Liver (tissue), 9 donors: ENCODE results near the gene SLC20A1. TPM values are rescaled to one million over a fixed set of nuclear protein-coding genes. Genes with fewer than 3 reads are reported as not detected.

ENCODE experiments used
- DNase-seq: peaks from one replicate; pipeline ENCODE4 v3.0.0-alpha.2; 2017; ENCODE audit warnings: low spot score
- H3K27ac ChIP-seq, 2 donors: one replicate each; pipeline ENCODE4 v1.7.0; 2013; ENCODE audit warnings: inconsistent platforms in 2 of 2, low read length in 2 of 2, control low read depth in 1 of 2, low read depth in 1 of 2, mild to moderate bottlenecking in 1 of 2
- H3K27me3 ChIP-seq, 4 donors: one replicate each; pipeline versions ENCODE4 v1.6.1 to v1.7.0; 2013; ENCODE audit warnings: low read length in 3 of 4, inconsistent platforms in 1 of 4, mild to moderate bottlenecking in 1 of 4, moderate library complexity in 1 of 4; ENCODE audit not compliant: control insufficient read depth in 4 of 4, insufficient read depth in 4 of 4
- H3K36me3 ChIP-seq, 4 donors: one replicate each; pipeline versions ENCODE4 v1.6.1 to v1.7.0; 2013; ENCODE audit warnings: low read length in 3 of 4, mild to moderate bottlenecking in 3 of 4, low read depth in 1 of 4, moderate library complexity in 1 of 4; ENCODE audit not compliant: control insufficient read depth in 4 of 4, insufficient read depth in 3 of 4
- H3K4me1 ChIP-seq, 4 donors: one replicate each; pipeline versions ENCODE4 v1.6.1 to v1.7.0; 2013; ENCODE audit warnings: low read length in 3 of 4, mild to moderate bottlenecking in 3 of 4, moderate library complexity in 1 of 4; ENCODE audit not compliant: control insufficient read depth in 4 of 4, insufficient read depth in 4 of 4
- H3K4me3 ChIP-seq, 3 donors: one replicate each; pipeline versions ENCODE4 v1.6.1 to v1.7.0; 2013; ENCODE audit warnings: low read length in 3 of 3, control low read depth in 1 of 3, low read depth in 1 of 3, mild to moderate bottlenecking in 1 of 3
- H3K9ac ChIP-seq, 2 donors: one replicate each; pipeline ENCODE4 v1.7.0; 2013; ENCODE audit warnings: low read length in 2 of 2, mild to moderate bottlenecking in 2 of 2, moderate library complexity in 2 of 2, control low read depth in 1 of 2, low read depth in 1 of 2
- H3K9me3 ChIP-seq, 4 donors: one replicate each; pipeline versions ENCODE4 v1.6.1 to v1.7.0; 2013; ENCODE audit warnings: low read length in 3 of 4; ENCODE audit not compliant: control insufficient read depth in 4 of 4
- FOXA2 ChIP-seq: IDR thresholded peaks from 2 replicates; pipeline ENCODE4 v1.6.1; 2016; ENCODE audit warnings: antibody characterized with exemption
- GABPA ChIP-seq, 2 donors: IDR thresholded peaks in 1 of 2; conservative IDR thresholded peaks in 1 of 2; 2 replicates each; pipeline ENCODE4 v1.6.1; 2016; ENCODE audit warnings: antibody characterized with exemption in 2 of 2, mild to moderate bottlenecking in 1 of 2, moderate library complexity in 1 of 2
- JUND ChIP-seq, 2 donors: IDR thresholded peaks; 2 replicates each; pipeline ENCODE4 v1.6.1; 2016; ENCODE audit warnings: antibody characterized with exemption in 2 of 2
- NR2F2 ChIP-seq: IDR thresholded peaks from 2 replicates; pipeline ENCODE4 v1.6.1; 2016; ENCODE audit warnings: antibody characterized with exemption
- RXRA ChIP-seq, 2 donors: IDR thresholded peaks; 2 replicates each; pipeline ENCODE4 v1.6.1; 2017 to 2018; ENCODE audit warnings: antibody characterized with exemption in 2 of 2, mild to moderate bottlenecking in 1 of 2
- SP1 ChIP-seq: IDR thresholded peaks from 2 replicates; pipeline ENCODE4 v1.6.1; 2018; ENCODE audit warnings: antibody characterized with exemption, mild to moderate bottlenecking
- YY1 ChIP-seq: IDR thresholded peaks from 2 replicates; pipeline ENCODE4 v1.6.1; 2016; ENCODE audit warnings: antibody characterized with exemption, mild to moderate bottlenecking
- WGBS: extraction: QIAGEN DNeasy Blood & Tissue Kit; methylation state at CpG from one replicate; pipeline ENCODE4 v1.1.7; 2013; 5-methylcytosine and 5-hydroxymethylcytosine counted together
- polyA plus RNA-seq, 2 donors: library from polyadenylated mRNA; stranded (reverse) in 1 of 2; unstranded in 1 of 2; fragments of 200-250 nt in 1 of 2; fragments of >200 nt in 1 of 2; fragmentation: Nextera tagmentation in 1 of 2; extraction: Ambion mirVana in 1 of 2; gene quantifications; one replicate each; pipeline versions ENCODE4 v1.2.1 to v1.2.3, GENCODE V29; 2013 to 2015
- total RNA-seq, 2 donors: library from RNA; depleted of rRNA; stranded (reverse); fragments of >200 nt; gene quantifications; one replicate each; pipeline ENCODE4 v1.2.3, GENCODE V29; 2014
- TF ChIP-seq, protein P1 (sequence below): fragments of 150-350 bp; IDR thresholded peaks from 2 replicates; pipeline ENCODE4 v1.5.1; 2017; ENCODE audit warnings: improper control_type of control experiment, low read depth, low read length; ENCODE audit not compliant: missing input control
- TF ChIP-seq, protein P2 (sequence below): IDR thresholded peaks from 2 replicates; pipeline ENCODE4 v1.6.1; 2016; ENCODE audit warnings: antibody characterized with exemption, mild to moderate bottlenecking
- donor health status: healthy.
- donor health status: healthy.
- donor health status: healthy.
- donor health status: healthy.
- donor health status: healthy.

The SLC20A1 gene
- total and polyA plus RNA-seq, 4 donors: 15.3 to 56.9 (median 20.0) TPM

DNA sequence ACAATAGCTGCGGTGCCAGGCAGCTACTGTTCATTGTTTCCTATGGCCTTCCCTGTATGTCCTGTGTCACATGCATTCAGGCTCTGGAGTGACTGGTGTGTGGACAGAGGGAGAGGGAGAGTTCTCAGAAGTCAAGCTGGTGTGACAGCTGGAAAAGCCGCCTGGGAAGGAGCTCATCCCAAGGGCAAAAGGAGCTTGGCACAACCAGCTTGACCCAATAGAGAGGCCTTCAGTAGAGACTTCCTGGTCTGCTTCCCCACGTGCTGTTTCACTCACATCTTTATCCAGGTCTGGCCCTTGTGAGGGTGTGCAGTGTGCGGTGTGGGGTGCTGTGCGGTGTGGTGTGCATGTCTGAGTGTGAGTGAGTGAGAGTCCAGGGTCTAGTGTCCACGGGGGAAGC lies 64.0 kb downstream of the SLC20A1 start:
- no peak overlapping the region for H3K27ac ChIP-seq
- H3K36me3 ChIP-seq: no peaks in the 10 kb centered on the region
- WGBS: 86% methylated on average over 6 of the region's 6 CpGs
- no peak overlapping the region for H3K4me3 ChIP-seq
- TF ChIP-seq GABPA (IDR thresholded peaks at IDR 0.05 in 1 of 2, conservative IDR thresholded peaks at IDR 0.05 in 1 of 2) (no peak), YY1 (no peak), JUND (IDR thresholded peaks at IDR 0.05) (no peak)
- TF ChIP-seq, protein P1, sequence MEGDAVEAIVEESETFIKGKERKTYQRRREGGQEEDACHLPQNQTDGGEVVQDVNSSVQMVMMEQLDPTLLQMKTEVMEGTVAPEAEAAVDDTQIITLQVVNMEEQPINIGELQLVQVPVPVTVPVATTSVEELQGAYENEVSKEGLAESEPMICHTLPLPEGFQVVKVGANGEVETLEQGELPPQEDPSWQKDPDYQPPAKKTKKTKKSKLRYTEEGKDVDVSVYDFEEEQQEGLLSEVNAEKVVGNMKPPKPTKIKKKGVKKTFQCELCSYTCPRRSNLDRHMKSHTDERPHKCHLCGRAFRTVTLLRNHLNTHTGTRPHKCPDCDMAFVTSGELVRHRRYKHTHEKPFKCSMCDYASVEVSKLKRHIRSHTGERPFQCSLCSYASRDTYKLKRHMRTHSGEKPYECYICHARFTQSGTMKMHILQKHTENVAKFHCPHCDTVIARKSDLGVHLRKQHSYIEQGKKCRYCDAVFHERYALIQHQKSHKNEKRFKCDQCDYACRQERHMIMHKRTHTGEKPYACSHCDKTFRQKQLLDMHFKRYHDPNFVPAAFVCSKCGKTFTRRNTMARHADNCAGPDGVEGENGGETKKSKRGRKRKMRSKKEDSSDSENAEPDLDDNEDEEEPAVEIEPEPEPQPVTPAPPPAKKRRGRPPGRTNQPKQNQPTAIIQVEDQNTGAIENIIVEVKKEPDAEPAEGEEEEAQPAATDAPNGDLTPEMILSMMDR: no peak
- H3K9ac ChIP-seq: no peak overlapping the region
- H3K9me3 ChIP-seq: no peaks in the 10 kb centered on the region
- H3K4me1 ChIP-seq: no peaks in the 10 kb centered on the region
- H3K27me3 ChIP-seq: no peaks in the 10 kb centered on the region
- no peak for DNase-seq

DNA sequence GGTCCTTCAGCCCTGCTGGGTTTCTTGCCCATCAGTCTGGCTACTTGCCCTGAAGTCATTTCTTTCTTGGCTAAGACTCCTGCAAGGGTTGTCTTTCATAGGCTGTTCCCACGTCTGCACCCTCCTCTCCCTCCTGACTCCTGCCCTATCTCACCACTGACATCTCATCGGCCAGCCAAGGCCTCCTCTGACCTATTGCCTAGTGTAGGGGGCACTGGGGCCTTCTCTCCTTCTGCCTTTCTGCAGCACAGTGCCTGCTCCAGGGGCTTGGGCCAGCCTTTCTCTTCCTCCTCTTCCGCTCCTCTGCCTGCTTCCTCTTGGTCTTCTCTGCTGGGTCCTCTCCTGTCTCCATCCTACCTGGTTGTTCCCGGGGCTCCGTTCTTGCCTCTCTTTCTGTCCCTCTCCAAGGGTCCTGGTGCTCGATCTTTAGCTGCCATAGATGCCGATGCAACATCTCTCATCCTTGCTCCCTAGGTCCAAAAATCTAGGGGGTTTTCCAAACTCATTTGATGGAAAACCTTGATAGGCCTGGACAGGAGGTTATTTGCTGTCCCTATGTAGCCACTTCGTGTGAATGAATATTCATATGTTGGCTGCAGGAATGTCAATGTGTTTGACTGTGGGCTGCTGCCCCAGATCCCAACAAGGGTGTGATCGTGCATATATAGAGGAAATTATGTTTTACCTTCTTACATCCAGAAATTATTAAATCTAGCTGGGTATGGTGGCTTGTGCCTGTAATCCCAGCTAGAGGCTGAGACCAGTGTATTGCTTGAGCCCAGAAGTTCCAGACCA lies 65.4 kb downstream of the SLC20A1 start:
- H3K9me3 ChIP-seq: no peaks in the 10 kb centered on the region
- 84% methylated on average over 9 of the region's 9 CpGs for WGBS
- no peaks in the 10 kb centered on the region for H3K4me1 ChIP-seq
- no peak overlapping the region for H3K27ac ChIP-seq
- H3K27me3 ChIP-seq: no peaks in the 10 kb centered on the region
- DNase-seq: no peak
- no peak overlapping the region for H3K9ac ChIP-seq
- no peak overlapping the region for H3K4me3 ChIP-seq
- TF ChIP-seq RXRA (IDR thresholded peaks at IDR 0.05) (no peak), SP1 (no peak), FOXA2 (no peak), NR2F2 (no peak)
- TF ChIP-seq, protein P1: no peak
- TF ChIP-seq, protein P2, sequence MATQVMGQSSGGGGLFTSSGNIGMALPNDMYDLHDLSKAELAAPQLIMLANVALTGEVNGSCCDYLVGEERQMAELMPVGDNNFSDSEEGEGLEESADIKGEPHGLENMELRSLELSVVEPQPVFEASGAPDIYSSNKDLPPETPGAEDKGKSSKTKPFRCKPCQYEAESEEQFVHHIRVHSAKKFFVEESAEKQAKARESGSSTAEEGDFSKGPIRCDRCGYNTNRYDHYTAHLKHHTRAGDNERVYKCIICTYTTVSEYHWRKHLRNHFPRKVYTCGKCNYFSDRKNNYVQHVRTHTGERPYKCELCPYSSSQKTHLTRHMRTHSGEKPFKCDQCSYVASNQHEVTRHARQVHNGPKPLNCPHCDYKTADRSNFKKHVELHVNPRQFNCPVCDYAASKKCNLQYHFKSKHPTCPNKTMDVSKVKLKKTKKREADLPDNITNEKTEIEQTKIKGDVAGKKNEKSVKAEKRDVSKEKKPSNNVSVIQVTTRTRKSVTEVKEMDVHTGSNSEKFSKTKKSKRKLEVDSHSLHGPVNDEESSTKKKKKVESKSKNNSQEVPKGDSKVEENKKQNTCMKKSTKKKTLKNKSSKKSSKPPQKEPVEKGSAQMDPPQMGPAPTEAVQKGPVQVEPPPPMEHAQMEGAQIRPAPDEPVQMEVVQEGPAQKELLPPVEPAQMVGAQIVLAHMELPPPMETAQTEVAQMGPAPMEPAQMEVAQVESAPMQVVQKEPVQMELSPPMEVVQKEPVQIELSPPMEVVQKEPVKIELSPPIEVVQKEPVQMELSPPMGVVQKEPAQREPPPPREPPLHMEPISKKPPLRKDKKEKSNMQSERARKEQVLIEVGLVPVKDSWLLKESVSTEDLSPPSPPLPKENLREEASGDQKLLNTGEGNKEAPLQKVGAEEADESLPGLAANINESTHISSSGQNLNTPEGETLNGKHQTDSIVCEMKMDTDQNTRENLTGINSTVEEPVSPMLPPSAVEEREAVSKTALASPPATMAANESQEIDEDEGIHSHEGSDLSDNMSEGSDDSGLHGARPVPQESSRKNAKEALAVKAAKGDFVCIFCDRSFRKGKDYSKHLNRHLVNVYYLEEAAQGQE: no peak
- H3K36me3 ChIP-seq: no peaks in the 10 kb centered on the region
